Muscle of arm (tissue), 12 donors: Measurements from ENCODE around the gene ZC3HAV1L. TPM values are rescaled to one million over a fixed set of nuclear protein-coding genes. Genes with fewer than 3 reads are reported as not detected.
"Not testable (repeated sequence)": the region's sequence is repeated elsewhere in the genome, so short reads cannot be mapped to it uniquely, and the experiment has no call there.

Experiments
- DNase-seq: peaks from one replicate; pipeline ENCODE4 v3.0.0-alpha.2; 2013
- polyA plus RNA-seq, 12 donors: library from polyadenylated mRNA; unstranded; fragments of 120-200 nt; gene quantifications; one replicate each; pipeline ENCODE4 v1.2.1, GENCODE V29; 2013; ENCODE audit not compliant: insufficient read length in 12 of 12

ZC3HAV1L gene
- polyA plus RNA-seq, 12 donors = 12.4 to 23.8 (median 17.2) TPM; not detected in 1

DNA sequence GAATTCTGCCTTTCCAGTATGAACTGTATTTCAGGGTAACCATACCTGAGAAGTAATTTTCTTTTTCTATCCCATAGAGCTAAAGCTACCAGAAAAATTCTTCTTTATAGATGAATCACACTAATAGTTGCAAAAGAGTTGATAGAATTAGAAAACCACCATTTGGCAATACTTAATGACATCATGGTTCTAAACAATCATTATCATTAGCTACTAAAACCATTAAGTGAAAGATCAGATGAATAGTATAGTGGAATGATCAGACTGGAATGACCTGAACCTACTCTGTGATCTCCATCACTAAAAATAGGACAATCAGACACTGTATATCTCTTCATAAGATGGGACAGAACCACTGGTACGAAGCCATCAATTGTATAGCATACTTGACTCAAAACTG is 19.8 kb upstream of the ZC3HAV1L start:
- no peak for DNase-seq

DNA sequence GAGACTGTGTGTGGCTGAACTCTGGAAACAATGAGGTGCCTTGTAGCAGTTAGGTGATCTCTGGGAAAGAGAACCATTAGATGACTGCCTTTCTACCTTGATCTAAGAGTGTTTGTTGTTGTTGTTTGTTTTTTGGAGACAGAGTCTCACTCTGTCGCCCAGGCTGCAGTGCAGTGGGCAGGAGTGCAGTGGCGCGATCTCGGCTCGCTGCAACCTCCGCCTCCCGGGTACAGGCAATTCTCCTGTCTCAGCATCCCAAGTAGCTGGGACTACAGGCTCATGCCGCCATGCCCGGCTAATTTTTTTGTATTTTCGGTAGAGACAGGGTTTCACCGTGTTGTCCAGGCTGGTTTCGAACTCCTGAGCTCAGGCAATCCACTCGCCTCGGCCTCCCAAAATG is 18.8 kb upstream of the ZC3HAV1L start:
- not testable (repeated sequence) for DNase-seq

DNA sequence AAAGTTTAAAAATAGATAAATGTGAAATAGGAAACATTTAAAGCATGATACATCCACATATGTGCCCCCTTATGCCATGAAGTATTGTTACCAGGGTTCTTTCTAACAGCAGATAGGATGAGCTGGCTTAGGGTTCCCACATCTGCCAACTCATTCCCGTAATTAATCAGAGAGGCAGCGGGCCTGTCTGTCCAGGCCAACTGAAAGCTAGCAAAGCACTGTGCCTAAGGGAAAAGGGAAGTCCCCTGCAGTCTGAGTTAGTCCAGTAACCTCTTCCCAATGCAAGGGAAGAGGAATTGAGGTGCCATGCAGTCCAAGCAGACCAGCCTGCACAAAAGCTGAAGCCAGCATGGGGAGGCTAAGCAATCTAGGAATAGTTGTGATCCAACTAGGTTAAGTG is 18.3 kb upstream of the ZC3HAV1L start:
- no peak for DNase-seq

DNA sequence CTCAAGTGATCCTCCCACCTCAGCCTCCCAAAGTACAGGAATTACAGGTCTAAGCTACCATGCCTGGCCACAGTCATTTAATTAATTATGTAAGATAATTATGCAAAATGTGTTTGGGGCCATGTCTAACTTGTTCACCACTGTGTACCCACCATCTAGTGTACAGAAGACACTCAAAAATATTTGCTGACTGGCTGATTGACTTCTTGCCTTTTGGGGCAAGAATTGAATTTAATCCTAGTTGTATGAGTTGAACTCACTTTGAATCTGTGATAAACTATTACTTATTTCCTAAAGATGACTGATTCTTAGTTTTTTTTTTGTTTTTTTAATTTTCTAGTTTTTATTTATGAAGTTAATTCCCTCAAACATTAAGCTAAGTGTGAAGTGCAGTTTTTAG is 15.8 kb upstream of the ZC3HAV1L start:
- no peak for DNase-seq

- no peak for DNase-seq
Observed at GRCh38 chr7:139049936-139050335, 14.1 kb upstream of the ZC3HAV1L start.

GRCh38 chr7:139049111-139049510 is 13.3 kb upstream of the ZC3HAV1L start:
- no peak for DNase-seq

- no peak for DNase-seq
Observed at GRCh38 chr7:139047970-139048369, 12.1 kb upstream of the ZC3HAV1L start.

GRCh38 chr7:139046143-139046542 is 10.3 kb upstream of the ZC3HAV1L start:
- no peak for DNase-seq

DNA sequence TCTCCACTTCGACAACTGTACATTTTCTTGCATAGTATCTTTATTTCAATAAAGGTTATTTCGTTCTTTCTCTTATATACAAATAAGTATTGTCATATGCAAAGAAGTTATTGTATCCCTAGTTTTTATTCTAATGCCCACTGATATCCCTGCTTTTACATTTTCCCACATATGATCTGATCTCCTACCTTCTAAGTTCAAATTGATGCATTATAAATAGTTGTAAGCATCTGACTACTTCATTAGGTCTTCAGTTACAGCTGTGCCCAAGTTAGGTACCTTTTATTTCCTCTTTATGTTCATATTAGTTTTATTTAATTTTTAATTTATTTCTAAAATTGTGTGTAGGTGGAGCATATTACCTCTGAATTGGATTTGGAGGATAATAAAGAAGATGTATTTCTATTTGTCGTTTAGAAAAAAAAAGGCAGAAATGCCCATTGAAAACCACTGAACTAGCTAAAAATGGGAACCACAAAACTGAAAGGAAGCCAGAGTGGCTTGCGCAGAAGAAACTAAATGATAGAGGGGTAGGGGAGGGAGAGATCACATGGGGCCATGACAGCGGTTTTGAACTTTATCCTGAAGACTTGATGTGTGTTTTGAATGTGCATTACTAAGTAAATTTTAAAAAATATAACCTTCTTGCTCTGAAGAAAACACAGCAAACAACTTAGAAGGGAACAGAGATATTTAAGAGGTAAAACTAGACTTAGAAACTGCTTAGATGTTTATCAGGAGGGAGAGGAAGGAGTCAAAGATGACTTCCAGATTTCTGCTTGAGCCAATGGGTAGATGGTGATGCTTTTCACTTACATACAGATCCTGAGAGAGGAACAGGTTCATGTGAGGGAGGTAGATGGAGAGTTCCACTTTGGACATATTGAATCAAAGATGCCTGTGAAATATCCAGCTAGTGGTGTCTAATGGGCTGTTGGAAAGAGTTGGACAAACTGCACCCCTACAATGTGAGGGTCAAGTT is 9.3 kb upstream of the ZC3HAV1L start:
- DNase-seq = no peak

DNA sequence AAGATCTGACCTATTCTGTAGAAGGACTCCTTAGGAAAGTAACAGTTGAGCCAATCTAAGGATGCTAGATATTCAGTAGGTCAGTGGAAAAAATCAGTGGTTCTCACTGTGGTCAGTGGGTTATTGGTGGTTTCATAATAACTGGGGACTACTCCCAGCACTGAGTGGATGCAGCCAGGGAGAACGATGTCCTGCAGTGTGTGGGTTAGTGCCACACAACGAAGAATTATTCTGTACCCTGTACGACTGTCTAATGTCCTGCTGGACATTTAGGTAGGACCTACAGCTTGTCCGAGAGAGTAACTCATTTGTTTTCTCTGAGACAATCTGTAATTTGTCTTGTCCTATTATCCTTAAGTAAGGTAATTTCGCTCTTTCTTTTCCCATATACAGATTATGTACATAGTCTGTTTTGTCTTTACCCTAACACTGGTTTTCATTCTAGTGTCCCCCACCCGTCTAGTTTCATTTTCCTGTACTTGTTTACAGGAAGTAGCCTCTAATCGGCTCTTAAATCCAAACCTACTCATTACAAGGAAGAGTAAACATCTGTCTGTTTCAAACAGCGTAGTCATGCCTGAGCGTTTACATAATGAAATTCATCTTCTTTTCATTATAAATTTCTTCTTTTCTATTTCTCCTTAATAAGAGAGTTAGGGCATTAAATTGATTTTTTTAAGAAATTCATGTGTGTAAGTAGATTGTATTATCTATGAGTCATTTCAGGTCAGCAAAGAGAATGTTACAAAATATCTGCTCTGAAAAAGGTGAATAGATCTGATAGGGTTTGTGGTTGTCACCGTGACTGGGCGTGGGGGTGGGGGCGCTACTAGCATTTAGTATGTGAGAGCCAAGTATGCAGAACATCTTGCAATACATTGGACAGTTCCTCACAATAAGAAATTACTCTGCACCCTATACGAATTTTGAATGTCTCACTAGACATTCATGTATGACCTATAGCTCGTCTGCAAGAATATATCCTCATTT is 8.3 kb upstream of the ZC3HAV1L start:
- no peak for DNase-seq

DNA sequence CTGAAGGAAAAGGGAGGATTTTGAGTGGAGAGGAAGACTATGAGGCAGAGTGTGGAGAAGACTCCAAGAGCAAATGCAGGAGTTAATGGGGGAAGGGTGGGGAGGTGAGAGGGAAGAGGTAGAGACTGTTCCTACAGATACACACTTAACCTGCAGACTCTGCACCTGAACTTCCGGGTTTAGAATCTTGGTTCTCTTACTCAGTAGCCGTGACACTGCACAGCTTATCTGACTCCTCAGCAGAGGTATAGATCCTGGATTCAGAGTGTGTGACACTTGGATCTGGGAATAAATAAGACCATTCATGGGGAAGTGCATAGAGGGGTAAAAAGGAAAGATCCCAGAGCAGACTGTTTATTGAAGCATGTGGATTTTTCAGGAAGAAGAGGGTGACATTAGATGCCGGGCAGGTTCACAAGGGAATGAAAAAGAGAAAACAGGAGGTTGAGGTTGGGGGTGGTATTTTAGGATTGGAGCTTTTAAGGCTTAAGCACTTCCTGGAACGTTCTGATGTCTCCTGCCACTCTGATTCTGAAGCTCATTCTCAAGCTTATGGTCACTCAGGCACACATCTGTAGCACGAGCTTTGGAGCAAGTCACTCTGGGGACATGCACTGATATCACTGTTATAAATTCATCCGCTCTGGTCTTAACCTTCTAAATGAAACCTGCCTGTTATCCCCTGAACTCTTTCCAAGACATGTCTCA is 5.7 kb upstream of the ZC3HAV1L start:
- no peak for DNase-seq

DNA sequence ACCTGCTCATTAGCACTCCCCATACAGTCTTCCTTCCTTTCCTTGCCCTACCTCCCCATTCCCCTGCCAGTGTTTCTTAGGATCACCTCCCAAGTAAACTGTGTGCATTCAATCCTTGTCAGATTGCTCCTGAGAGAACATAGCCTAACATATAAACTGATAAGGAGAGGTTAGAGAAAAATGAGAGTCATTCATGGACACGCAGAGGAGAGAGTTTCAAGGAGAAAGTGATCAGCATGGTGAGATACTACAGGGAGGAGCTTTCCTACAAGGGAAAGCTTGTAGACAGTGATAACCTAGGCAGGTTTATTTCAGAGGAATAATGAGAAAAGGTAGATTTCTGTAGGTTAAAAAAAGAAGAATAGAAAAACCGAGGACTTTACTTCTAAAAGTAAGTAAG is 2.8 kb upstream of the ZC3HAV1L start:
- no peak for DNase-seq

GRCh38 chr7:139036901-139037300 is 1.1 kb upstream of the ZC3HAV1L start:
- DNase-seq = no peak

GRCh38 chr7:139034855-139035585 is 822 bp downstream of the ZC3HAV1L start:
- no peak for DNase-seq

DNA sequence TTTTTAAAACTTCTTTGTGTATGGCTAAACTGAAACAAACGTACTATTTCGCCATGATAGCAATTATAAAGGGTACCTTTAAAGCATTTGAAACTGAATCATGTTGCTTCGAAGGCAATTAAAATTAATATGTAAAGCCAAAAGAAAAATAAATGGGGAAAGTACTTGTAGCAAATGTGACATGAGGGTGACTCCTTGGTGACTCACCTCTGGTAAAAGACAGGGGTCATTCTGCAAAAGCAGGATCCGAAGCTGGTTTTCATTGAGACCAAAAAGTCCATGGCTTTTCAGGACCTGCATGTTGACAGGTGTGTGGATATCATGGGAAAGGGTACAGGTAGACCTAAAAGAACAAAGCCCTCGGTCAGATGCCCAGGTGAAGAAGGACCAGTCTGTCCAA is 1.5 kb downstream of the ZC3HAV1L start:
- no peak for DNase-seq

GRCh38 chr7:139033346-139034114 is 2.3 kb downstream of the ZC3HAV1L start:
- no peak for DNase-seq

DNA sequence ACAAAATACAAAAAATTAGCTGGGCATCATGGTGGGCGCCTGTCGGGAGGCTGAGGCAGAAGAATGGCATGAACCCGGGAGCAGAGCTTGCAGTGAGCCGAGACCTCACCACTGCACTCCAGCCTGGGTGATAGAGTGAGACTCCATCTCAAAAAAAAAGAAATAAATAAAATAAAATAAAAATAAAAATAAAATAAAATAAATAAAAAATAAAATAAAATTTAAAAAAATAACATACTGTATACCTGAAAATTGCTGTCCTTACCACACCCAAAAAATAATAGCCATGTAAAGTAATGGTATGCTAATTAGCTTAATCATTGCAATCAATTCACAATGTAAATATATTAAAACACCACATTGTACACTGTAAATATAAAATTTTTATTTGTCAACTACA is 3.4 kb downstream of the ZC3HAV1L start:
- no peak for DNase-seq

DNA sequence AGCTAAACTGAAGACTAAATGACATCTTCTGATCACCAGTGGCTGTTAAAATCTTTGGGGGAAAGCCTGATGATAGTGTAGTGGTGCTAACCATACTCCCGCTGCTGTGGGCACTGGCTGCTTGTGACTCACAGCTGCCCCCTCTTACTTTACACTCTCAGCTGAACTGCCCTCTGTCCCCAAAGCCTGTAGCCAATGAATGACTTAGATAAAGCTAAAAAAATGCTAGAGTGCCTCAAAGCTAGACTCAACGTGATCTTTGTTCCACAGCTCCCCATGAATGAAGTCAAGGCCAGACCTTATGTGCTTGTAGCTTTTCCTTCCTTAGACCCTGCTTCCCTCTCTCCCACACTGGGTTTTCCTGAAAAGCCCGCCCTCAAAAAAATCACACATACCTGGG is 6.5 kb downstream of the ZC3HAV1L start:
- no peak for DNase-seq

DNA sequence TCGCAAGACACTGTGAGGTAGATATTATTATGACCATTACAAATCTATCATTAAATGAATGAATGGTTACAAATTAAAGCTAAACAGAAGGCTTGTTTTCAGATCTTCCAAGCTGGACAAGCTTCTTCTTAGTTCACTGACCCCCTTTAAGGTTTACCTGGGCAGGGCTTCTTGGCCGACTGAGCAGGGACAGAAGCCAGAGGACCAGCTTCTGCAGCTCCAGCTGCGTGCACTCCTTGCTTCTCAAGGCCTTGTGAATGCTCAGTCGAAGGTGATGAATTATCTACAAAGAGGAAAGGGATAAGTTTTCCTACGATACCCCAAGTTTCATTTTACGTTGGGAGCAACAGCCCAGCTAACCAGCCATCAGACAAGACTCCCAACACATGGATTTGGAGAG is 9.3 kb downstream of the ZC3HAV1L start:
- DNase-seq = no peak

DNA sequence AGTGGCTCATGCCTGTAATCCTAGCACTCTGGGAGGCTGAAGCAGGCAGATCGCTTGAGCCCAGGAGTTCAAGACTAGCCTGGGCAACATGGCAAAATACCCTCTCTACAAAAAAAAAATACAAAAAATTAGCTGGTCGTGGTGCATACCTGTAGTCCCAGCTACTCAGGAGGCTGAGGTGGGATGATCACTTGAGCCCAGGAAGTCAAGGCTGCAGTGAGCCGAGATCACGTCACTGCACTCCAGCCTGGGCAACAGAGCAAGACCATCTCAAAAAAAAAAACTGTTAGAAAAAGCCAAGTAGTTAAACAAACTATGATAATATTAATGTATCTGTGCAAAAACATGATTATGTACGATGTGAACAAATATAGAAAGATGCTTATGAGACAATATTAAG is 10.0 kb downstream of the ZC3HAV1L start:
- DNase-seq = not testable (repeated sequence)
